BJ (cell line): ENCODE results near the gene PKD1. TPM values are rescaled to one million over a fixed set of nuclear protein-coding genes. Genes with fewer than 3 reads are reported as not detected.
A peak's percentile ranks its signal among the peaks of the same experiment; 100 is the strongest.
"Not testable (repeated sequence)": the region's sequence is repeated elsewhere in the genome, so short reads cannot be mapped to it uniquely, and the experiment has no call there.

ENCODE experiments used
- CTCF ChIA-PET: fragments of 350-600 bp; formaldehyde crosslinking; extraction: SDS; loops from one replicate; lab custom pipeline; 2021; ENCODE audit warnings: antibody characterized with exemption, inconsistent platforms; lab: Yijun Ruan, JAX
- POLR2A ChIA-PET: fragments of 300-600 bp; sonication (Branson Sonifier 250); formaldehyde crosslinking; extraction: SDS; loops from one replicate; lab custom pipeline; 2021; ENCODE audit warnings: antibody characterized with exemption; lab: Charles Lee
- DNase-seq: peaks from one replicate; pipeline ENCODE4 v3.0.0-alpha.2; 2011; ENCODE audit warnings: low read depth
- H3K27me3 ChIP-seq: 2 replicates; pipeline ENCODE4 v1.6.0; 2011; ENCODE audit warnings: low read length; ENCODE audit not compliant: control insufficient read depth, insufficient read depth
- H3K36me3 ChIP-seq: 2 replicates; pipeline ENCODE4 v1.5.1; 2011; ENCODE audit warnings: low read length; ENCODE audit not compliant: control insufficient read depth, insufficient read depth
- H3K4me3 ChIP-seq: 2 replicates; pipeline ENCODE4 v1.5.1; 2011; ENCODE audit warnings: low read depth, mild to moderate bottlenecking, control low read depth, low read length
- polyA plus RNA-seq: library from polyadenylated mRNA; depleted of rRNA; stranded (reverse); fragments of >200 nt; gene quantifications from 2 replicates; pipeline ENCODE4 v1.2.3, GENCODE V29; 2011
- TF ChIP-seq, protein P1 (sequence below): IDR thresholded peaks from 2 replicates; pipeline ENCODE4 v1.5.1; 2011; ENCODE audit warnings: low read depth, mild to moderate bottlenecking, control low read depth, inconsistent platforms, low read length, moderate library complexity; ENCODE audit not compliant: insufficient read depth

The PKD1 gene
- polyA plus RNA-seq, 1 experiment, result 76.1 TPM

GRCh38 chr16:2126928-2127556 is 8.7 kb downstream of the PKD1 start:
- POLR2A ChIA-PET, H3K4me3 ChIP-seq, DNase-seq, H3K27me3 ChIP-seq, H3K36me3 ChIP-seq: not testable (repeated sequence)
- CTCF ChIA-PET, result interaction anchor here (1.0 kb wide), 1 partner anchor 105 kb away, joined by 4 read pairs; no protein-coding TSS in a partner anchor

DNA sequence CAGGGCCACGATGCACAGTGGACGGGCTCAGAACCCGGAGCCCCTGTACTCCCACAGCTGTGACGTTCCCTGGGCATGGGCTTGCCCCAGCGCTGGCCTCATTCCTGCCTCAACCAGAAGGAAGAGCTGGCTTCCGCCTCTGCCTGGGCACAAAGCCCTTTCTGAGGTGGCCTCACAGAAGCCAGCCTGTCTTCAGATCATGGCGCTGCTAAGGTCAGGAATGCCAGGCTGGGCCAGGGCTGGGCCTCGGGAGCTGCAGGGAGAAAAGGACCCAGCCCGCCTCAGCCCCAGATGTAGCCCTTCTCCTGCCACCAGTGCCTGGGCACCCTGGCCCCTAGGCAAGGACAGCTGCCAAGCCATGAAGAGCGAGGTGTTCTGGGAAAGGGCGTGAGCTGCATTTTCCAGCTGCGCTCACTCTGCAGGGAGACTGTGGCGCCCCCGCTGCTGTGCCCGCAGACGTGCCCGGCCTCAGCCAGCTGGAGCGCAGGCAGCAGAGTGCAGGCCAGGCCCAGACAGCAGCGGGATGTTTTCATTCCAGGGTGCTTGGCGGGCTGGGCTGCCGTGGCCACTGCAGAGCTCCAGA is 9.4 kb downstream of the PKD1 start:
- POLR2A ChIA-PET, H3K27me3 ChIP-seq, H3K4me3 ChIP-seq, DNase-seq, H3K36me3 ChIP-seq: not testable (repeated sequence)
- CTCF ChIA-PET, result interaction anchor here (1.0 kb wide), 1 partner anchor 104 kb away, joined by 4 read pairs; no protein-coding TSS in a partner anchor

DNA sequence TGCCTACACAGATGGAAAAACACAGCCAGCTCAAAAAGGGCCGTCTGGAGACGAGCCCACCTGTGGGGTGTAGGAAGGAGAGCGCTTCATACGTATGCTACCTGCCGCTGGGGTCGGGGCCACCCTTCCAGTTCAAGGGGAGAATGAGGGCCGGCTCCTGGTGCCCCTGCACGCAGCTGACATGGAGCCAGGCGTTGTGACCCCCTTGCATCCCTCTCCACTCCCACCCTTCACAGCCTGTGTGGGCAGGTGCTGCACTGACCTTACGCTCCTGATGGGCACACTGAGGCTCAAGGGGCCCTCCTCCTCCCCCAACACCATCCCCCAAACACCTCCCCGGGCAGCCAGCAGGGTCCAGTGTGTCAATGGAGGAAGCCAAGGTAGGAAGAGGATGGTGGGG is 10.1 kb downstream of the PKD1 start:
- POLR2A ChIA-PET, H3K36me3 ChIP-seq, H3K27me3 ChIP-seq, DNase-seq: not testable (repeated sequence)
- peak overlapping the region; percentile 6; the same call in 1 of the 2 replicates for H3K4me3 ChIP-seq
- CTCF ChIA-PET, result interaction anchor here (1.1 kb wide), 1 partner anchor 15 kb away, joined by 6 read pairs; no protein-coding TSS in a partner anchor

- H3K27me3 ChIP-seq, H3K36me3 ChIP-seq, POLR2A ChIA-PET, DNase-seq: not testable (repeated sequence)
- CTCF ChIA-PET, result interaction anchor here (1.1 to 1.6 kb wide), 2 partner anchors 16 to 127 kb away, joined by 3 to 6 read pairs; partner anchors contain the start of gene ECI1
- peak overlapping the region; percentile 24 for H3K4me3 ChIP-seq
Observed at GRCh38 chr16:2124694-2125444, 10.8 kb downstream of the PKD1 start.

DNA sequence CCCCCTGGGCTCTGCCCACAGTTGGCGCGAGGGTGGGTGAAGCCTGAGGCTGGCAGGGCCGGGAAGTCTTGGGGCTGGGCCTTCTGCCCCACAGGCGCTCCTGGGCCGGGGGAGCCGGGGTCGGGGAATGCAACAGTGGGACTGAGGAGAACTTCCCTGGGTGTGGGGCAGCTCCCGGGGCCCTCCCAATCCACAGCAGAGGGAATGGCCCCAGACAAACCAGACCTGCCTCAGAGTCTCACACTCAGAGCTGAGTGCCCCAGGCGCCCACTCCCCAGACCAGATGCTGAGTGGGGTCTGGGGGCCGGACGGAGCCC is 11.4 kb downstream of the PKD1 start:
- H3K27me3 ChIP-seq, POLR2A ChIA-PET, H3K36me3 ChIP-seq, DNase-seq: not testable (repeated sequence)
- CTCF ChIA-PET, result interaction anchor here (1.1 to 1.6 kb wide), 2 partner anchors 16 to 127 kb away, joined by 3 to 6 read pairs; partner anchors contain the start of gene ECI1
- peak overlapping the region; percentile 24; the same call in 1 of the 2 replicates for H3K4me3 ChIP-seq

GRCh38 chr16:2123706-2124376 is 11.9 kb downstream of the PKD1 start:
- H3K27me3 ChIP-seq, DNase-seq, H3K36me3 ChIP-seq, H3K4me3 ChIP-seq, POLR2A ChIA-PET: not testable (repeated sequence)
- CTCF ChIA-PET, result interaction anchor here (1.6 kb wide), 1 partner anchor 128 kb away, joined by 3 read pairs; the partner anchor contains the start of gene ECI1

DNA sequence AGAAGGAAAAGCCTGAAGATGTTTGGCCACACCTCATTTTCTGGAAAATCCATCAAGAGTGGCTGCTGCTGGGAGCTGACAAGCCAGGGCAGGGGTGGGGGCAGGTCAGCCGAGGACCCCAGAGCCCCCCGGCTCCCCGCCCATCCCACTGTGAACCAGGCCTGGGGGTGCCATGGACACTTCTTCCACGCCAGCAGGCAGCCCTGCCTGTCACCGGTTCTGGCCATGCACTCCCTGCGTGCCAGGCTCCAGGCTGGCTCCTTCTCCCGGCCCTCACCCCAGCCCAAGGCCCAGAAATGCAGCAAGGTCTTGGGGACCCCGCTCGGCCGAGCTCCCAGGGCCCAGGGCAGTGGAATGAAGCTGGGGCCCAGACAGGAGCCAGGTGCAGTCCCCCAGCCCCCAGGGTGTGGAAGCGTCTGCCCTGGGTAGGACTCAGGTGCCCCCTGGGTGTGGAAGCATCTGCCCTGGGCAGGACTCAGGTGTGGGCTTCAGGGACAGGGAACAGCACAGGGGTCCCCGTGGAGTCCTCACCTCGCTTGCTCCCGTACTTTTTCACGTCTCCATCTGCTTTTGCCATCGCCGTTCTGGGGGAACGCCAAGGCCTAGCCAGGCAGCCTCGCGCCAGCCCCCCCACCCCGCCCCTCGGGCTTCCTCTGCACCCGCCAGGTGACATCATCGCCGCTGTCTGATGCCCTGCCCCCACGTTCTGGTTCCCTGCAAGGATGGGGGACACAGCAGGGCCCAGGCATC is 12.6 kb downstream of the PKD1 start:
- H3K27me3 ChIP-seq, H3K36me3 ChIP-seq, CTCF ChIA-PET, POLR2A ChIA-PET, H3K4me3 ChIP-seq, DNase-seq: not testable (repeated sequence)

DNA sequence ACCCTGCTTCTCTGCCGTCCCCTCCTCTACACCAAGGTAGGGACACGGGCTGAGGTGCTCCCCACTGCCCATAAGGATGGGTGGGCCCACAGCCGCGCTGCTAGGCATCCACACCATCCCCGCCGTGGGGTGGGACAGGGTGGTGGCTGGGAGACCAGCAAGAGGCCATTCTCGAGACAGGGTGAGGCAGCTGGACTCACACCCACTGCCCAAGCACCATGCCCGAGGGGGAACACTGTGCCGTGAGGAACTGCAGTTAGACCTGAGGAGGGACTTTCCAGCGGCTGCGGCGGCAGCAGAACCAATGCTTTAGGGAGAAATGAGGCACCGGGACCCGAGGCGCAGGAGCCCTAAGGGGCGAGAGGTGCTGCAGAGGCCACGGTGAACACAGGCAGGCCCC is 13.3 kb downstream of the PKD1 start:
- Histone ChIP-seq H3K36me3 (peaks cover 2% of the 10 kb centered on the region; the same call in 1 of the 2 replicates), H3K27me3 (no peaks in the 10 kb centered on the region), H3K4me3 (no peak overlapping the region)
- ChIA-PET CTCF (interaction anchor here (2.7 kb wide), 1 partner anchor 18 kb away, joined by 14 read pairs; no protein-coding TSS in a partner anchor), POLR2A (no interaction called here)
- DNase-seq, result no peak
- TF ChIP-seq, protein P1, sequence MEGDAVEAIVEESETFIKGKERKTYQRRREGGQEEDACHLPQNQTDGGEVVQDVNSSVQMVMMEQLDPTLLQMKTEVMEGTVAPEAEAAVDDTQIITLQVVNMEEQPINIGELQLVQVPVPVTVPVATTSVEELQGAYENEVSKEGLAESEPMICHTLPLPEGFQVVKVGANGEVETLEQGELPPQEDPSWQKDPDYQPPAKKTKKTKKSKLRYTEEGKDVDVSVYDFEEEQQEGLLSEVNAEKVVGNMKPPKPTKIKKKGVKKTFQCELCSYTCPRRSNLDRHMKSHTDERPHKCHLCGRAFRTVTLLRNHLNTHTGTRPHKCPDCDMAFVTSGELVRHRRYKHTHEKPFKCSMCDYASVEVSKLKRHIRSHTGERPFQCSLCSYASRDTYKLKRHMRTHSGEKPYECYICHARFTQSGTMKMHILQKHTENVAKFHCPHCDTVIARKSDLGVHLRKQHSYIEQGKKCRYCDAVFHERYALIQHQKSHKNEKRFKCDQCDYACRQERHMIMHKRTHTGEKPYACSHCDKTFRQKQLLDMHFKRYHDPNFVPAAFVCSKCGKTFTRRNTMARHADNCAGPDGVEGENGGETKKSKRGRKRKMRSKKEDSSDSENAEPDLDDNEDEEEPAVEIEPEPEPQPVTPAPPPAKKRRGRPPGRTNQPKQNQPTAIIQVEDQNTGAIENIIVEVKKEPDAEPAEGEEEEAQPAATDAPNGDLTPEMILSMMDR, result no peak
